H9 (cell line): ENCODE measurements around the gene IKBKG. TPM values are rescaled to one million over a fixed set of nuclear protein-coding genes. Genes with fewer than 3 reads are reported as not detected.

Source experiments
- DNase-seq: peaks from one replicate; pipeline ENCODE4 v3.0.0-alpha.2; 2017
- H2AFZ ChIP-seq: one replicate; pipeline ENCODE4 v1.6.1; 2013; ENCODE audit warnings: mild to moderate bottlenecking, low read length, control low read depth, moderate library complexity
- H2AK5ac ChIP-seq: 2 replicates; pipeline ENCODE4 v1.6.1; 2013; ENCODE audit warnings: low read length, control low read depth, mixed read lengths; ENCODE audit not compliant: insufficient read length
- H2BK120ac ChIP-seq: one replicate; pipeline ENCODE4 v1.6.1; 2013; ENCODE audit warnings: low read depth, mild to moderate bottlenecking, low read length, control low read depth, inconsistent platforms; ENCODE audit not compliant: poor library complexity, severe bottlenecking
- H2BK12ac ChIP-seq: 2 replicates; pipeline ENCODE4 v1.6.1; 2013; ENCODE audit warnings: low read length, control low read depth, mixed read lengths, low read depth; ENCODE audit not compliant: insufficient read length
- H2BK15ac ChIP-seq: 2 replicates; pipeline ENCODE4 v1.6.1; 2013; ENCODE audit warnings: low read depth, low read length, control low read depth
- H2BK20ac ChIP-seq: one replicate; pipeline ENCODE4 v1.6.1; 2013; ENCODE audit warnings: low read depth, mild to moderate bottlenecking, low read length, control low read depth, inconsistent platforms; ENCODE audit not compliant: poor library complexity, severe bottlenecking
- H2BK5ac ChIP-seq: 2 replicates; pipeline ENCODE4 v1.6.1; 2013; ENCODE audit warnings: low read length, control low read depth, mixed read lengths; ENCODE audit not compliant: insufficient read length
- H3K14ac ChIP-seq: 2 replicates; pipeline ENCODE4 v1.6.1; 2013; ENCODE audit warnings: low read length, control low read depth; ENCODE audit not compliant: insufficient read depth
- H3K18ac ChIP-seq: 2 replicates; pipeline ENCODE4 v1.6.1; 2013; ENCODE audit warnings: low read depth, mild to moderate bottlenecking, mixed read lengths, low read length, control low read depth; ENCODE audit not compliant: insufficient read length
- H3K23ac ChIP-seq: 2 replicates; pipeline ENCODE4 v1.6.1; 2013; ENCODE audit warnings: low read length, control low read depth, mixed read lengths, low read depth; ENCODE audit not compliant: insufficient read length
- H3K23me2 ChIP-seq: 2 replicates; pipeline ENCODE4 v1.6.1; 2013; ENCODE audit warnings: low read depth, mild to moderate bottlenecking, mixed read lengths, low read length, control low read depth; ENCODE audit not compliant: insufficient read length, poor library complexity, severe bottlenecking
- H3K27ac ChIP-seq: 2 replicates; pipeline ENCODE4 v1.5.1; 2013; ENCODE audit warnings: low read length, control low read depth, mixed read lengths, low read depth; ENCODE audit not compliant: insufficient read length
- H3K27me3 ChIP-seq: 2 replicates; pipeline ENCODE4 v1.6.1; 2013; ENCODE audit warnings: low read length, control low read depth, inconsistent platforms; ENCODE audit not compliant: insufficient read depth
- H3K4ac ChIP-seq: 2 replicates; pipeline ENCODE4 v1.6.1; 2013; ENCODE audit warnings: low read depth, mild to moderate bottlenecking, control low read depth, inconsistent platforms, low read length, moderate library complexity
- H3K4me1 ChIP-seq: 2 replicates; pipeline ENCODE4 v1.6.1; 2013; ENCODE audit warnings: low read length, control low read depth, inconsistent platforms; ENCODE audit not compliant: insufficient read depth
- H3K4me2 ChIP-seq: 2 replicates; pipeline ENCODE4 v1.6.1; 2013; ENCODE audit warnings: low read length, control low read depth, mixed read lengths; ENCODE audit not compliant: insufficient read length, insufficient read depth
- H3K56ac ChIP-seq: 2 replicates; pipeline ENCODE4 v1.6.1; 2013; ENCODE audit warnings: low read depth, mild to moderate bottlenecking, mixed read lengths, low read length, control low read depth; ENCODE audit not compliant: insufficient read length
- H3K79me1 ChIP-seq: 2 replicates; pipeline ENCODE4 v1.6.1; 2013; ENCODE audit warnings: low read depth, mild to moderate bottlenecking, moderate library complexity, low read length, control low read depth, inconsistent platforms; ENCODE audit not compliant: insufficient read depth, poor library complexity, severe bottlenecking
- H3K79me2 ChIP-seq: 2 replicates; pipeline ENCODE4 v1.6.1; 2013; ENCODE audit warnings: low read length, control low read depth, inconsistent platforms; ENCODE audit not compliant: insufficient read depth
- H3K9ac ChIP-seq: 2 replicates; pipeline ENCODE4 v1.6.1; 2013; ENCODE audit warnings: low read length, control low read depth, mixed read lengths; ENCODE audit not compliant: insufficient read length; ENCODE audit errors: extremely low read depth
- H3K9me3 ChIP-seq: one replicate; pipeline ENCODE4 v1.6.1; 2013; ENCODE audit warnings: low read depth, low read length, inconsistent platforms; ENCODE audit not compliant: control insufficient read depth
- H3T11ph ChIP-seq: one replicate; pipeline ENCODE4 v1.6.1; 2013; ENCODE audit warnings: mild to moderate bottlenecking, low read length, control low read depth, inconsistent platforms
- H4K20me1 ChIP-seq: one replicate; pipeline ENCODE4 v1.6.1; 2013; ENCODE audit not compliant: control insufficient read depth, insufficient read length, insufficient read depth
- H4K5ac ChIP-seq: 2 replicates; pipeline ENCODE4 v1.6.1; 2013; ENCODE audit warnings: low read depth, mild to moderate bottlenecking, mixed read lengths, low read length, control low read depth; ENCODE audit not compliant: insufficient read length
- H4K8ac ChIP-seq: replicated peaks from 2 replicates; pipeline ENCODE4 v1.6.1; 2013; ENCODE audit warnings: low read length, control low read depth, mixed read lengths, low read depth; ENCODE audit not compliant: insufficient read length
- H4K91ac ChIP-seq: 2 replicates; pipeline ENCODE4 v1.6.1; 2013; ENCODE audit warnings: low read depth, mild to moderate bottlenecking, moderate library complexity, mixed read lengths, low read length, control low read depth; ENCODE audit not compliant: insufficient read length
- H3K27ac Mint-ChIP-seq, 3 experiments: 2 replicates in 2 of 3; 3 replicates in 1 of 3; pipeline ENCODE4 v1.8.0; 2020 to 2021; ENCODE audit warnings: mixed read lengths in 3 of 3, mild to moderate bottlenecking in 1 of 3, moderate library complexity in 1 of 3
- H3K27me3 Mint-ChIP-seq: 2 replicates; pipeline ENCODE4 v1.8.0; 2021; ENCODE audit warnings: low read depth, mild to moderate bottlenecking, moderate library complexity, mixed read lengths
- H3K36me3 Mint-ChIP-seq, 3 experiments: 2 replicates in 2 of 3; 3 replicates in 1 of 3; pipeline ENCODE4 v1.8.0; 2020 to 2021; ENCODE audit warnings: low read depth in 3 of 3, mixed read lengths in 3 of 3; ENCODE audit not compliant: insufficient read depth in 1 of 3
- H3K4me1 Mint-ChIP-seq, 2 experiments: 2 replicates each; pipeline ENCODE4 v1.8.0; 2020; ENCODE audit warnings: mixed read lengths in 2 of 2
- H3K4me3 Mint-ChIP-seq, 2 experiments: 2 replicates in 1 of 2; 3 replicates in 1 of 2; pipeline ENCODE4 v1.8.0; 2020 to 2021; ENCODE audit warnings: mild to moderate bottlenecking in 2 of 2, mixed read lengths in 2 of 2, moderate library complexity in 1 of 2
- H3K9me3 Mint-ChIP-seq, 2 experiments: 2 replicates in 1 of 2; 3 replicates in 1 of 2; pipeline ENCODE4 v1.8.0; 2020; ENCODE audit warnings: mild to moderate bottlenecking in 2 of 2, mixed read lengths in 2 of 2, moderate library complexity in 1 of 2
- WGBS: extraction: QIAGEN DNeasy Blood & Tissue Kit; methylation state at CpG from one replicate; pipeline ENCODE4 v1.1.7; 2013; ENCODE audit warnings: missing lambda C conversion rate, low lambda C conversion rate, mixed read lengths; ENCODE audit not compliant: insufficient read length; ENCODE audit errors: extremely low coverage; 5-methylcytosine and 5-hydroxymethylcytosine counted together
- total RNA-seq: library from RNA; stranded (reverse); gene quantifications from 2 replicates; pipeline ENCODE4 v1.2.1, GENCODE V29; 2021
- TF ChIP-seq, protein P1 (sequence below): fragments of 200-600 bp; sonication (generic); conservative IDR thresholded peaks from 3 replicates; pipeline ENCODE4 v1.8.0; 2021; ENCODE audit warnings: antibody characterized with exemption, mild to moderate bottlenecking

IKBKG gene
- total RNA-seq, 1 experiment from 2014 or later: 17.8 TPM

DNA sequence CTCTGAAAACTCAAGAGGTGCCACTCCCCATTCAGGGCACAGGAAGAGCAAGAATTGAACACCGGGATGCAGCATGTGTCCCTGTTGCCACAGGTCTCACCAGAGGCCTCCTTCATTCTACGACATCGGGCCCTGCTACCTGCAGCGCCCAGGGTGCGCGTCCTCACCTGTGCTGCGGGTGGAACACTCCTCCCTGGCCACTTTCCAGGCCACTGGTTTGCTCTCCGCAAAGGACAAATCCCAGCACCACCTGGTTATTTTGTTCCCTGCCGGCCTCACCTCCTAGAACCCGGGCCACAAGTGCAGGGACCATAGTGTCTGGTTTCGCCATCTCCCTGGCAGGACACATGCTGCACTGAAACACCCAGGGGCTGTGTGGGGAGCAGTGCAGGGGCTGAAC, 17.1 kb upstream of the IKBKG start:
- no peak overlapping the region for H3K23ac ChIP-seq
- TF ChIP-seq, protein P1, sequence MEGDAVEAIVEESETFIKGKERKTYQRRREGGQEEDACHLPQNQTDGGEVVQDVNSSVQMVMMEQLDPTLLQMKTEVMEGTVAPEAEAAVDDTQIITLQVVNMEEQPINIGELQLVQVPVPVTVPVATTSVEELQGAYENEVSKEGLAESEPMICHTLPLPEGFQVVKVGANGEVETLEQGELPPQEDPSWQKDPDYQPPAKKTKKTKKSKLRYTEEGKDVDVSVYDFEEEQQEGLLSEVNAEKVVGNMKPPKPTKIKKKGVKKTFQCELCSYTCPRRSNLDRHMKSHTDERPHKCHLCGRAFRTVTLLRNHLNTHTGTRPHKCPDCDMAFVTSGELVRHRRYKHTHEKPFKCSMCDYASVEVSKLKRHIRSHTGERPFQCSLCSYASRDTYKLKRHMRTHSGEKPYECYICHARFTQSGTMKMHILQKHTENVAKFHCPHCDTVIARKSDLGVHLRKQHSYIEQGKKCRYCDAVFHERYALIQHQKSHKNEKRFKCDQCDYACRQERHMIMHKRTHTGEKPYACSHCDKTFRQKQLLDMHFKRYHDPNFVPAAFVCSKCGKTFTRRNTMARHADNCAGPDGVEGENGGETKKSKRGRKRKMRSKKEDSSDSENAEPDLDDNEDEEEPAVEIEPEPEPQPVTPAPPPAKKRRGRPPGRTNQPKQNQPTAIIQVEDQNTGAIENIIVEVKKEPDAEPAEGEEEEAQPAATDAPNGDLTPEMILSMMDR: no peak
- H3K36me3 Mint-ChIP-seq: peaks cover 13 to 44% (median 32%) of the 10 kb centered on the region in 3 experiments
- H3K4me1 ChIP-seq: no peaks in the 10 kb centered on the region
- no peak overlapping the region for H3K14ac ChIP-seq
- H3K4me3 Mint-ChIP-seq: no peak overlapping the region
- H3K79me2 ChIP-seq: no peaks in the 10 kb centered on the region
- no peaks in the 10 kb centered on the region for H3K79me1 ChIP-seq
- H2BK20ac ChIP-seq: no peak overlapping the region
- H2BK120ac ChIP-seq: no peak overlapping the region
- no peak overlapping the region for H3K18ac ChIP-seq
- H3K56ac ChIP-seq: no peak overlapping the region
- H3K4me2 ChIP-seq: no peak overlapping the region
- peaks cover 18% of the 10 kb centered on the region for H3K27me3 Mint-ChIP-seq
- H3K4me1 Mint-ChIP-seq: peaks cover 3 to 4% of the 10 kb centered on the region in 2 experiments; a peak in 3 of 4 replicates
- WGBS: no CpG with 5 or more reads among the region's 11 CpGs
- H3K4ac ChIP-seq: no peak overlapping the region
- no peaks in the 10 kb centered on the region for H3K27me3 ChIP-seq
- H4K5ac ChIP-seq: no peak overlapping the region
- no peaks in the 10 kb centered on the region for H4K20me1 ChIP-seq
- H4K8ac ChIP-seq: no peak overlapping the region
- no peak for DNase-seq
- H2BK12ac ChIP-seq: no peak overlapping the region
- peaks cover 21% of the 10 kb centered on the region for H3K9me3 ChIP-seq
- H2AK5ac ChIP-seq: no peak overlapping the region
- no peak overlapping the region for H3T11ph ChIP-seq
- no peak overlapping the region for H2AFZ ChIP-seq
- no peak overlapping the region for H4K91ac ChIP-seq
- H2BK5ac ChIP-seq: no peak overlapping the region
- H3K27ac Mint-ChIP-seq: no peak overlapping the region
- peaks cover 3% of the 10 kb centered on the region for H3K23me2 ChIP-seq
- no peak overlapping the region for H3K27ac ChIP-seq
- no peak overlapping the region for H2BK15ac ChIP-seq
- H3K9ac ChIP-seq: no peak overlapping the region
- H3K9me3 Mint-ChIP-seq: peaks cover 66 to 73% of the 10 kb centered on the region in 2 experiments
